GM18907 (cell line): Measurements from ENCODE around the gene EIF3B.

Experiments used
- ATAC-seq: cut with Tn5 transposase; IDR thresholded peaks from one replicate; pipeline ENCODE4 v1.9.1; 2021; ENCODE audit warnings: mild to moderate bottlenecking, moderate library complexity; ENCODE audit not compliant: unreplicated experiment

EIF3B gene

DNA sequence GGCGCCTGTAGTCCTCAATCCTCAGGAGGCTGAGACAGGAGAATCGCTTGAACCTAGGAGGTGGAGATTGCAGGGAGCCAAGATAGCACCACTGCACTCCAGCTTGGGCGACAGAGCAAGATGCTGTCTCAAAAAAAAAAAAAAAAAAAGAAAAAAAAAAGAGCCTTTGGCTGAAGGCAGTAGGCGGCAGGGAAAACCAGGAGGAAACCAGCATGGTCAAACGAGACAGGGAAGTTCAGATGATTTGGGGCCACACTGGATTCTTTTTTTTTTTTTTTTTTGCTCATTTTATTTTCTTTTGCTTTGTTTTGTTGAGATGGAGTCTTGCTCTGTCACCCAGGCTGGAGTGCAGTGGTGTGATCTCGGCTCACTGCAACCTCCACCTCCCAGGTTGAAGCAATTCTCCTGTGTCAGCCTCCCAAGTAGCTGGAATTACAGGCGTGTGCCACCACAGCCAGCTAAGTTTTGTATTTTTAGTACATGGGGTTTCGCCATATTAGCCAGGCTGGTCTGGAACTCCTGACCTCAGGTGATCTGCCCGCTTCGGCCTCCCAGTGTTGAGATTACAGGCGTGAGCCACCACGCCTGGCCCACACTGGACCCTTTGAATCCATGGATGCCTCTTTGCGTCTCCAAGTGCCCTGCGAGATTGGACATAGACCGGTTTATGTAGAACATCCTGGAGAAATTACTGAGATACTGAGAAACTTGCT lies 7.1 kb upstream of the EIF3B start:
- peak; percentile 8 for ATAC-seq

- no peak for ATAC-seq
Measured at GRCh38 chr7:2350055-2350454, 4.6 kb upstream of the EIF3B start.

GRCh38 chr7:2350861-2351260 lies 3.8 kb upstream of the EIF3B start:
- ATAC-seq = no peak

DNA sequence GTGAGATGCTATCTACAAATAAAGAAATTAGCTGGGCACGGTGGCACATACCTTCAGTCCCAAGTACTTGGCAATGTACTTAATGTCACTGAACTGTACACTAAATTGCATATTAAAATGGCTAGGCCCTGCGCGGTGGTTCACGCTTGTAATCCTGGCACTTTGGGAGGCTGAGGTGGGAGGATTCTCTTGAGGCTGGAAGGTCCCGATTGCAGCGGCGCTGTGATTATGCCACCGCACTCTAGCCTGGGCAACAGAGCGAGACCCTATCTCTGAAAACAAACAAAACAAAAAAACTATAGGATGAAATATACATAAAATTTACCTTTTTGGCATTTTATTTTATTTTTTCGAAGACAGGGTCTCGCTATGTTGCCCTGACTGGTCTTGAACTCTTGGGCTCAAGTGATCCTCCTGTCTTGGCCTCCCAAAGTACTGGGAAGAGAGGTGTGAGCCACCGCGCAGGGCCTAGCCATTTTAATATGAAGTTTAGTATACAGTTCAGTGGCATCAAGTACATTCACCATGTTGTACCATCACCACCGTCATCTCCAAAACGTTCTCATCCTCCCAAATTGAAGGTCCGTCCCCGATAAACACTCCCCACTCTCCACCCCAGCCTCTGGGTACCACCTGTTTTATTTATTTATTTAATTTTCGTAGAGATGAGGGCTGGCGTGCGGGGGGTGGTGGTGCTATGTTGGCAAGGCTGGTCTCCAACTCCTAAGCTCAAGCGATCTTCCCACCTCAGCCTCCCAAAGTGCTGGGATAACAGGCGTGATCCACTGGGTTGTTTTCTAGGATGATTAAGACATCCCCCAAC lies 1.3 kb upstream of the EIF3B start:
- no peak for ATAC-seq

DNA sequence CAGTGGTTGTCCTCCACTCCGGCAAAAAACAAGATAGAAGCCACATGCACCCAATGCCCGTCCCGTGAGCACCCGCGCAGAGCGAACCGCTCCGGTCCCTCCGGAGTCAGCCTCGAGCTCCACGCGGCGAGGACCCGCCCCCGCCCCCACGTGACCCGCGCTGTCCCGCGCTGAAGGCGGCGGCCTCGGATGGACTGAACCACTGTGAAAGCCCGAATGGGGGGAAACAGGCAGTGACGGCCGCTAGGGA lies 766 bp upstream of the EIF3B start:
- ATAC-seq = peak; percentile 61

GRCh38 chr7:2354939-2355704 lies 495 bp downstream of the EIF3B start:
- peak; percentile 24 for ATAC-seq

DNA sequence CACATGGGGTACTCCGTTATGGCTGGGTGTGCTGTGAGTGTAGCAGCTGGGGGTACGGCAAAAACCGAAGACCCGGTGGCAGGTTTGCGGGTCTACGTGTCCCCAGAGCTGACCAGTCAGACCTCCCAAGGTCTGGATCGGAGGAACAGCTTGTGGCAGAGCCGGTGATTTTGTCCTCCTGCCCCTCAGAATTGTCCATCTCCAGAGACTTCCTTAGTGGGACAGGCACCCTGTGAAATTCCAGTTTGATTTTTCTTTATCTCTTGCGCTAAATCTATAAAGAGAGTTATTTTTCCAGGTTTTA lies 1.0 kb downstream of the EIF3B start:
- ATAC-seq = no peak

GRCh38 chr7:2357165-2357564 lies 2.5 kb downstream of the EIF3B start:
- no peak for ATAC-seq

DNA sequence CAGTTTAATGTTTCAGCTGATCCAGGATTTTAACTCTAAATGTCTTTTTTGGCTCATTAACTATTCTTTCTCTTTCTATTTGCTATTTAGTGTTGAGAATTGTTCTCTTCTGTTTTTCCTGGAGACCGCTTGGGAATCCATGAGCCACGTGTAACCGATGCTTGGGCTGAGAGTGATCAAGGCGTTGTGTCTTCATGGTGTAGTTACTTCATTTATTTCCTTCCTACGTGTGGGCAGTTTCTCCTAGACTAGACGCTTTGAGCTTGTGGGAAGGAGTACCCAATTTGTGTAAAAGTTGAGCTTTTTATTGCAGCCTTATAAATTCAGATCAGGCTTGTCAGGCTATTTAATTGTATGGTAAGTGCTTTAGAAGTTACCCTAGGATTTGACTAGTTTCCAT lies 2.9 kb downstream of the EIF3B start:
- no peak for ATAC-seq

GRCh38 chr7:2358968-2359527 lies 4.4 kb downstream of the EIF3B start:
- ATAC-seq = no peak

- no peak for ATAC-seq
Measured at GRCh38 chr7:2359610-2360009, 5.0 kb downstream of the EIF3B start.

GRCh38 chr7:2360796-2361195 lies 6.2 kb downstream of the EIF3B start:
- no peak for ATAC-seq

DNA sequence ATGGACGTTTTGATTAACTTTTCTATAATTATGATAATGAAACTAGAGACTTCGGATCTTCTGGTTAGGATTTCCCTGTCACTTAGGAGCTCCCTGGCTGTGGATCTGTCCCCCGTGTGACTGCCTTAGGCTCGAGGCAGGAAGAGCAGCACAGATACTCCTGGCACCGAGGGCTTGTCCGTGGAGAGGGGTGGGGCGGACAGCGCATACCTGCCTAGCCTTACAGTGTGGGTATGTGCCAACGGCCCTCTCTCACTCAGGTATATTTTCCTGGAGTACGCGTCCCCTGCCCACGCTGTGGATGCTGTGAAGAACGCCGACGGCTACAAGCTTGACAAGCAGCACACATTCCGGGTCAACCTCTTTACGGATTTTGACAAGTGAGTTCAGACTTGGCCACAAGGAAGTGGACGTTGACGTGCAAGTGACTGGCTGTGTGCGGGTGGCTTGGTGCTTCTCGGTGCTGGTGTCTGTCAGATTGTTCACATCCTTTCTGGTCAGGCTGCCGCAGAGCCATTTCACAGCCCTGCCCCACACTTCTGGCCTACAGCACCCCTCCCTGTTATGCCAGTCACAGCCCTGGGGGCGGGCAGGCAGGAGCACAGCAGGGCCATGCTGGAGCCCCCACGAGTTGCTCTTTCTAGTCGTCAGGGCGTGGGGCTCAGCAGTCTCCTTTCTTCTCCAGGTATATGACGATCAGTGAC lies 7.9 kb downstream of the EIF3B start:
- no peak for ATAC-seq

- no peak for ATAC-seq
Measured at GRCh38 chr7:2369139-2369538, 14.5 kb downstream of the EIF3B start.

DNA sequence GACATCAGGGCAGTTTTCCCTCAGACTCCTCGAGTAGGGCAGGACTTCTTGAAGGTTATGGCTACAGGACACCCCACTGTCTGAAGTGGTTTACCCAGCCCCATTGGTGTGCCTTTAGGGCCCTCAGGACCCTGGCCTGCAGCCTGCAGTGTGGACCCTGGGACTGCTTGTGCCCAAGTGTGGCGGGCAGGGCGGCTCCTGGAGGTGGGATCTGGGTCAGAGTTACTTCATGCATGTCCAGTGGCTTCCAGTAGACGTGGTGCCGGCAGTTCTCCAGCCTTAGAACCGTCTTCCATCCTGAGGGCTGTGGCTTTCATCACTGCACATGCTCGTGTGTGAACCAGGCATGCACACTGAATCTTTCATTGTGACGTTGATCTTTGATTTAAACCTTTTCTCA lies 16.7 kb downstream of the EIF3B start:
- no peak for ATAC-seq

GRCh38 chr7:2372724-2373123 lies 18.1 kb downstream of the EIF3B start:
- ATAC-seq = no peak

GRCh38 chr7:2373124-2373556 lies 18.5 kb downstream of the EIF3B start:
- no peak for ATAC-seq

DNA sequence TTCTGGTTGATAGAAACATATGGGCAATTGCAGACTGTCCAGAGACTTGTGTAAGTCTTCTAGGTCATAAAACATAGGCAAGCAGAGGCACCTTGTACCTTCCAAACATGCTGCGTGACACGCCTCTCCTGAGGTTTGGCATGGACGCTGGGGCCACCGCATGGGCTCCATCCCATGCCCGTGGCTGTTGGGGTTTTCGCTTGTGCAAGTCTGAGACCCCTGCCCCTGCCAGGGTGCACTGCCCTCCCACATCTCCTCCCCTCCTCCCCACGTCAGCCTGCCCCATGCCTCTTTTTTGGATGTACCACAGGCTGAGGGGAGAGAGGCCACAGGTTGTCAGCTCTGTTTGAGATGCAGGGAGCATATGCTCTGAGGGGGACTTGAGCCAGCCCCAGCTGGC lies 19.0 kb downstream of the EIF3B start:
- no peak for ATAC-seq

GRCh38 chr7:2374401-2374800 lies 19.8 kb downstream of the EIF3B start:
- ATAC-seq = no peak

DNA sequence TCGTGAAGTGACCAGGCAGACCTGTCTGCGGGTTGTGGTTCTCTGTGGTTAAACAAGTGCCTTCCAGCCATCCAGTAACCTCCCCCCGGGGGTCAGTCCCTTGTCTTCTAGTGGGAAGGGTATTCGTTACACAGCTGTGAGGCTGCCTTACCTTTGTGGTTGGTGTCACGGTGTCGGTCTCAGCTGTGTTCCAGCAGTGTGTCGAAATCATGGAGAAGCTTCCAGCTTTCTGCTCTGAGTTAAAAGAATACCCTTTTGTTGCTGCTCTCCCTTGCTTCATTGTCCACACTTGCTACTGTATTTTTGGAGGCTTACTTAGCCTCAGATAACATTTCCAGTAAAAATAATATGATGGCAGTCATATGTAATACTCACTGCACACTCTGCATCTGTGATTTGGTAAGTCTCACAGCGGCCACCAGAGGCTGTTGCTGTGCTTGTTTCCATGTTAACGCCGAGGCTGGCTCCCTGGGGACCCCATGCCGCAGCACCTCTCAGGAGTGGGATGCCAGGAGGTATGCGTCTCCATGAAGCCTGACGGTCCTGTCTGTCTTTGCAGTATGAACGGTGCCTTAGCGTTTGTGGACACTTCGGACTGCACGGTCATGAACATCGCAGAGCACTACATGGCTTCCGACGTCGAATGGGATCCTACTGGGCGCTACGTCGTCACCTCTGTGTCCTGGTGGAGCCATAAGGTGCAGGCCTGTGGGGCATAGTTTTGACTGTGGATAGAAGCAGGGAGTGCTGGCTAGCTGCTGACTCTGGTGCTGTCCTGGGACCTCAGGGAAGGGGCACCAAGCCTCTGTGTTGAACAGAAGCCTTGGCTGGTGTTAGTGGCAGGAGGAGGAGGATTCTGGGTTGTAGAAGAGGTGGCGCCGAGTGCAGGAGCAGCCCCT lies 20.5 kb downstream of the EIF3B start:
- ATAC-seq = no peak
